ENCODE measurements around the gene SUCLG2.

GRCh38 chr3:67418426-67419217 lies 235.8 kb downstream of the SUCLG2 start:
- TF ChIP-seq CTCF (IDR thresholded peaks at IDR 0.05) (no peak), EP300 (IDR thresholded peaks at IDR 0.05) (no peak), POLR2A (IDR thresholded peaks at IDR 0.05) (no peak), POLR2AphosphoS5 (IDR thresholded peaks at IDR 0.05) (no peak)
